NK-92 (cell line): ENCODE results near the gene PKDREJ.
"Not testable (repeated sequence)": the region's sequence is repeated elsewhere in the genome, so short reads cannot be mapped to it uniquely, and the experiment has no call there.

Experiments used
- DNase-seq: peaks from one replicate; lab custom pipeline; 2025; ENCODE audit not compliant: unreplicated experiment; lab: John Stamatoyannopoulos, UW

The PKDREJ gene, protein sequence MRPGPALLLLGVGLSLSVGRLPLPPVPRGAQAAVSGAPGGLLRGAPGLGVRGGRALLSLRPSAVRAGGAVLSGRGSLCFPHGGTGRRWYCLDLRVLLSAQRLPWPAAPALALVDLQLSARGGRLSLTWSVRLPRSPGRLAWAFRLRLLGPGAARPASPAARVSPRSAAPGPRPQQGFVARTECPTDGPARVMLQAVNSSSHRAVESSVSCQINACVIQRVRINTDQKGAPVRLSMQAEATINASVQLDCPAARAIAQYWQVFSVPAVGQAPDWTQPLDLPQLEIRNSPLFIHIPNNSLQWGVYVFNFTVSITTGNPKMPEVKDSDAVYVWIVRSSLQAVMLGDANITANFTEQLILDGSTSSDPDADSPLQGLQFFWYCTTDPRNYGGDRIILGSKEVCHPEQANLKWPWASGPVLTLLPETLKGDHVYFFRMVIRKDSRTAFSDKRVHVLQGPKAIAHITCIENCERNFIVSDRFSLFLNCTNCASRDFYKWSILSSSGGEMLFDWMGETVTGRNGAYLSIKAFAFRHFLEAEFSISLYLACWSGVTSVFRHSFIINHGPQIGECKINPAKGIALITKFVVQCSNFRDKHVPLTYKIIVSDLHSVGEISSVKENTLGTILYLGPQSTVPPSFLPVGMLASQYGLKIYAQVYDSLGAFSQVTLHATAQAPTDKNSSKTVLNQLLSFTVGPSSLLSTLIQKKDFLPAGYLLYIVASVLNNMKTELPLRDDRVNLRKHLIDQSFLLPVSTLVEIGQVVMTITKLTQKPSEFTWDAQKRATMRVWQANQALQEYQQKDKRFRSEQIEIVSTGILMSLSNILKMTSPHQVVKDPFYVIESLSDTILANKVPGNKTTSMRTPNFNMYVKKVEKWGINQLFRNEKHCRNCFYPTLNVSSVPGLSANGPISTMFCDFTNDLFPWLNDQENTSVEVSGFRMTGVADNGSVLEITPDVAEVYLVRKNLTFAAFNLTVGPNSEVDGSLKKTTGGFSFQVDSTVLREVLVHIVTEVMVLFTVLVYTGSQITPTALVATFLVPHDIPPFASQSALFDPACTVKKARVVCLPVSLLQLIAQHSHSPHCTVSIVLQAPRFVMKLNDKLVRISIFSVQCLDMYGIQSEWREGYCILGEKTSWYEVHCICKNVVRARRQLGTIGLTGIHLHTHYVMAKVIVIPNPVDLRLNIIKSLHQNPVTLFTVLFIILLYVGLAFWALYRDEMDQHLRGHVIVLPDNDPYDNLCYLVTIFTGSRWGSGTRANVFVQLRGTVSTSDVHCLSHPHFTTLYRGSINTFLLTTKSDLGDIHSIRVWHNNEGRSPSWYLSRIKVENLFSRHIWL (N-terminal part only)

GRCh38 chr22:46263216-46263590 lies at the start of gene PKDREJ:
TSS of gene PKDREJ (minus strand) at chr22:46263343. CDS start at chr22:46263322, 21 bp downstream.
- no peak for DNase-seq

DNA sequence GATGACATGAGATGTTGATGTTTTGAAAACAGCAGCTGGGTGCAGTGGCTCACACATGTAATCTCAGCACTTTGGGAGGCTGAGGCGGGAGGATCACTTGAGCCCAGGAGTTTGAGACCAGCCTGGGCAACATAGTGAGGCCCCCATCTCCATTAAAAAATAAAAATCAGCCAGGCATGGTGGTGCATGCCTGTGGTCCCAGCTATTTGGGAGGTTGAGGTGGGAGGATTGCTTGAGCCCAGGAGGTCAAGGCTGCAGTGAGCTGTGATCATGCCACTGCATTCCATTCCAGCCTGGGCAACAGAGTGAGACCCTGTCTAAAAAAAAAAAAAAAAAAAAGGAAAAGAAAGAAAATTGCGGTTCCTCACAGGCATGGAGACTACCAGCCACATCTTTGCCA lies 49.7 kb upstream of the PKDREJ start:
- not testable (repeated sequence) for DNase-seq

GRCh38 chr22:46312056-46312455 lies 48.9 kb upstream of the PKDREJ start:
- no peak for DNase-seq

DNA sequence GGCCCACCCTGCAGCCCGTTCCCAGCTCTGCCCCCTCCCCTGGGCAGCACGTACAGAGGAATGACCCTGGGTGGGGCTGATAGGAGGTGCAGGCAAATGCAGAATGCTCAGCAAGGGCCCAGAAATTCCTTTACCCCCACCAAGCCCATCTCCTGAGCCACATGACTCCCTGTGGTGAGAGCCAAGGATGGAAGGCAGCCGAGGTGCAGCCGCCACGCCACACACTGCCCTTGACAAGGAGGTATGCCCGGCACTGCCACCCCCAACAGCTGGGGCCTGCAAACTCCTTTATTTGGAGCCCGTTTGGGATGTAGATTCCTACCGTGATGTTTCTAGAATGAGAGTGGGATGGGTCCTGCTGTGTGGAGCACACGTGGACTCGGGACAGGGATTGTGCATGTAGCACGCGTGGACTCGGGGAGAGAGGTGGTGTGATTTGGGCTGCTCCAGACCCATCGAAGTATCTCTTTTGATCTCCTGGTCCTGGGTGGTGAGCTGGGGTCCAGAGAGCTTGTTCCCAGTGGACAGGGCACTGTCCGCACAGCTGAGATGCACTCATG lies 46.5 kb upstream of the PKDREJ start:
- DNase-seq = no peak

DNA sequence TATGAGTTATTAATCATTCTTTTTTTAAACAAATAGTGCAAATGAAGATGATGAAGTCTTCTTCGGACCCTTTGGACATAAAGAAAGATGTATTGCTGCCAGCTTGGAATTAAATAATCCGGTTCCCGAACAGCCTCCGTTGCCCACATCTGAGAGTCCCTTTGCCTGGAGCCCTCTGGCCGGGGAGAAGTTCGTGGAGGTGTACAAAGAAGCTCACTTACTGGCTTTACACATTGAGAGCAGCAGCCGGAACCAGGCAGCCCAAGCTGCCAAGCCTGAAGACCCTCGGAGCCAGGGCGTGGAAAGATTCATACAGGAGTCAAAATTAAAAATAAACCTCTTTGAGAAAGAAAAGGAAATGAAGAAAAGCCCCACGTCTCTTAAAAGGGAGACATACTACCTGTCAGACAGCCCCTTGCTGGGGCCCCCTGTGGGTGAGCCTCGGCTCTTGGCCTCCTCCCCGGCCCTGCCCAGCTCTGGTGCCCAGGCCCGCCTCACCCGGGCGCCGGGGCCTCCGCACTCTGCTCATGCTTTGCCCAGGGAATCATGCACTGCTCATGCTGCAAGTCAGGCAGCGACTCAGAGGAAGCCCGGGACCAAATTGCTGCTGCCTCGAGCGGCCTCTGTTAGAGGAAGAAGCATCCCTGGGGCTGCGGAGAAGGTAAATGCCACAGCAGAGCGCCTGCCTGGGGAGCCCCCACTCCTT lies 45.3 kb upstream of the PKDREJ start:
- no peak for DNase-seq

- no peak for DNase-seq
Measured at GRCh38 chr22:46303347-46303965, 40.3 kb upstream of the PKDREJ start.

GRCh38 chr22:46300491-46300890 lies 37.3 kb upstream of the PKDREJ start:
- no peak for DNase-seq

DNA sequence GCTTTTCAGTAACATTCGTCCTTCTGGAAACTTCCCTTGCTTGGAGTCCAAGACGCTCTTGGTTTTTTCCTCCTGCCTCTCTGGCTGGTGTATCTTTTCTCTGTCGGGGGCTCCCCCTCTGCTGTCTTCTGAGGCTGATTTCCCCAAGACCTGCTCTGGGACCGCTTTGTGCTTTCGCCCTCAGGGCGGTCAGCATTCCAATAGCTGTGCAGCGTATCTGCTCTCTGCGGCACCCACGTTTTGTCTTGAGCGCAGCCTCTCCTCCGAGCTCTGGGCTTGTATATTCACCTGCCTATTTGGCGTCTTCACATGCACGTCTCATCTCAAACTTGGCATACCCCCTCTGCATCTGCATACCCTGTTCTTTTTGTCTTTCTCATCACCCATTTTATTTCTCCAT lies 36.0 kb upstream of the PKDREJ start:
- DNase-seq = no peak

- DNase-seq = no peak
Measured at GRCh38 chr22:46297151-46297812, 34.1 kb upstream of the PKDREJ start.

DNA sequence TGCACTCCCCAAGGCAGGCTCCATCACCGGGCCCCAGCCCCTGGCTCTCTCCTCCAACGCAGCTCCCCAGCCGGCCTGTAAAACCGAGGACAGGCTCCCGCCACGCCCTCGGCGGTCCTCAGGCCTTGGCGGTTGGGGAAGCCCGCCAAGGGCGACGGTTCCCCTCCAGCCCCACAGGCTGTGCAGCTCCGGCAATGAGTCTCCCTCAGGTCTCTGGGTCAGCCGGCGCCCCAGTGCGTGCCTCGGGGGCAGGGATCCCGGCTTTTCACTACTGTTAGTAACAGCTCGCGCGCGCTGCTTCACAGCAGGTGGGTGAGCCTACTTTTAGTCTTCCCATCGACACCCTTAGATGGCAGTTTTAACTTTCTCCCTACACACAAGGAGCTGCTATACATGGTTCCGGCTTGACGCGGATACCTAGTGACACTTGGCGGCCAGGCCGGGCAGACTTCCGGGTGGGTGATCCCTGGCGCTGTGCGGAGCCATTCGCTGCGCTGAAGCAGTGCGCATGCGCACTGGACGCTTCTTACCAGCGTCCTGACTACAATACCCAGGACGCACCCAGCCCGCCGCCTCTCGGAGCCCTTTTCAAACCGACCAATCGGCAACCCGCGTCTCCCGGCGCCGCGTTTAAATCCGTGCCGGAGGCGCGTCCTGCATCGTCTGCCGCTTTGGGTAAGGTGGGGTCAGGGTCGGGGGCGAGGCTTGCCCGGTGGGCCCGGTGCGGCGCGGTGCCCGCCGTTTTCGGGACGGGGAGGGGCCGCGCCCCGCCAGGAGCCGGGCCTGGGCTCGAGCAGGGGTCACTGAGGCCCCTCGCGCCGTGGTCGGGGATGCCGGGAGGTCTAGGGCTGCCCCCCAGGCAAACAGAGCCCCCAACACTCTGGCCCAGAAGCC lies 33.4 kb upstream of the PKDREJ start, which contains the start of gene GTSE1:
Gene GTSE1, plus strand, starts transcription at position 614 of the 894 bp plus-strand sequence. CDS start 531 bp downstream, outside the sequence.
- peak; percentile 77 for DNase-seq

DNA sequence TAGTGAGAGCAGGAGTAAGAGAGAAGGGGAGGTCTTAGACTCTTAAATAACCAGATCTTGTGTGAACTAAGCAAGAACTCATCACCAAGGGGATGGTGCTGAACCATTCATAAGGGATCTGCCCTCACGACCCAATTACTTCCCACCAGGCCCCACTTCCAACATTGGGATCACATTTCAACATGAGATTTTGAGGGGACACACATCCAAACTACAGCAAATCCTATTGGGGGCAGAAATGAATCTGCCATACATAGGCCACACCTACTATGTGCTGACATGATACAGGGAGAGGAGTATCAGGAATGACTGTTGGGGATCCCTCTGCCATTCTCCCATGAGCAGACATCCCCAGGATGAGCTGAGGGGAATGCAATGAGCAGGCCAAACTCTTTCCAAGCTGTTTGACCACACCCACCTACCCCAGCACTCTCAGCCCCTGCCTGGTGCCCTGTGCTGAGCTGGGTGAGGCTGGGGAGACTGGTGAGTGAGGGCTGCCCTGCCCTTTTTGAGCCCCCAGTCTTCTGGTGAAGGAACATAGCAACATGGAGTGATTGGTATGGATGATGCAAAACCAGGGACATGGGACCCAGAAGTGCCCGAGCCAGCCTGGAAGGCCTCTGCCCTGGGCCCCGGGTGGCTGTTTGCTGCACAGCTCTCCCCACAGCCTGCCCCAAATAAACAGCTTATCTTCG lies 32.3 kb upstream of the PKDREJ start:
- no peak for DNase-seq

DNA sequence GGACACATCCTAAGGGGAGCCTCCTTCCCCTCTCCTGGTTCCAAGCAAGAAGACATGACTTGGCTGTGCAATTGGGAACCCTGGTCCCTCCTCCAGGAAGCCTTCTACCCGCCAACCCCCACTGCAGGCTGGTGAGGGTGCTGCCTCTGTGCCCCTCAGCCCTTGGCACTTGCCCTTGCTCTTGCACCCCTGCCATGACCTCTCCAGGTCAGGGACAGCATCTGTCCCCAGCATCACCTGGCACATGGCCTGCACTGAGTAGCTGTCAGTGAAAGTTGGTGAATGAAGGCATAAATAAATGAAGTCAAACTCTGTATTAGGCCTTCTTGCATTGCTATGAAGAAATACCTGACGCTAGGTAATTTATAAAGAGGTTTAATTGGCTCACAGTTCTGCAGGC lies 31.6 kb upstream of the PKDREJ start:
- no peak for DNase-seq

DNA sequence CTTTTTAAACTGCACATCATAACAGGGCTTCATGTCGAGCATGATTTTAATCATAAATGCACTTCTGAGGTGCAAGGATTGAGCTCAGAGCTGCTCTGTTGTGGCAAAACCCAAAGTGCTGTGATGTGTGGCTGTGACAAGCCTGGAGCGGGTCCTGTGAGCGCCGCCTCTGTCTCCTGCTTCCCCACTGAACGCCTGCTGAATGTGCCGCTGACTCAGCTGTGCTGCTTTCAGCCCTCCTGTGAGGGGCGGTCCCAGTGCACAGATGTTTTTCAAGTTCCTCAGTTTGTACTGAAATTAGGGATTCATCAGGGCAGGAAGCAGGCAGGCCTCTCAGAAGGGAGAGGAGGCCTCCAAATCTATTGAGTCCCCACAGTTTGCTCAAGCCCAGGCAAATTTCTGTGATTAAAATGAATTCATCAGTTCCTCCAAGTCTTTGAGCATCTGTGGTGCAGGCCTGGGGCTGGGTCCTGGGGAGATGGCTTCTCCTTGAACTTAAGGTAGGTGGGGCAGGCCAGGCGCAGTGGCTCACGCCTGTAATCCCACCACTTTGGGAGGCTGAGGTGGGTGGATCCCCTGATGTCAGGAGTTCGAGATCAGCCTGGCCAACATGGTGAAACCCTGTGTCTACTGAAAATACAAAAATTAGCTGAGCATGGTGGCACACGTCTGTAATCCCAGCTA lies 30.6 kb upstream of the PKDREJ start:
- DNase-seq = no peak

- no peak for DNase-seq
Measured at GRCh38 chr22:46292732-46293131, 29.6 kb upstream of the PKDREJ start.

GRCh38 chr22:46292173-46292572 lies 29.0 kb upstream of the PKDREJ start:
- DNase-seq = no peak

- no peak for DNase-seq
Measured at GRCh38 chr22:46290843-46291785, 28.0 kb upstream of the PKDREJ start.
